ENCODE results near the gene ALPI. TPM values are rescaled to one million over a fixed set of nuclear protein-coding genes. Genes with fewer than 3 reads are reported as not detected.

Gene ALPI
- total RNA-seq, 5 donors from 2014 or later (not counting 1 experiment from before 2014, with no cell fraction given) = not detected

DNA sequence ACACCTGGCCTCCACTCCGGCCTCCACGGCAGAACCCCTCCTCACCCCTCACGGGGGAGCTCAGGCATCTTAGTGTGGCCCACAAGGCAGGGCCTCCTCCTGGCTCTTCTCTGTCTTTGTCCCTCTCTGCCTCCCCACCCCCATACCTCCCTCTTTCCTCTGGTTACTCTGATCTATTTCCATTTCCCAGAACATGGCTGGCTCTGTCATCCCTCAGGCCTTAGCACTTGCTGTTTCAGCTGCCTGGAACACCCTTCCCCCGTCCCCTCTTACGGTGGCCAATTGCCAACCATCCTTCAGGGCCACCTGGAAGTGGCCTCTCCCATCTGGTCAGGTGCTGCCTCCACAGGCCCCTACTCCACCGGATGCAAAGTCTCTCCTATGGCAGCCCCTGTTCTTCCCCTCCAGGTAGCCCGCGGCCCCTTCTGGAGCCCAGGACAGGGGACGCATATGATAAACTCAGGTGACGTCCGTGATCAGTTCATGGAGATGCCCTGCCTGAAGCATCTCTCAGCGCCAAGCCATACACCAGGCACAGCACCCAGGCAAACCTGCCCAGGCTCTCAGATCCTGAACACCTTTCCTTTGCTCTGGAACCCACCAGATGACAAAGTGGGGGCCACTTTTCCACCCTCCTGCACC, 35.3 kb downstream of the ALPI start:
- DNase-seq (no peak), ATAC-seq (replicated peaks in 1 of 4) (no peak)
- 95% methylated on average over 12 of the region's 12 CpGs for WGBS (ENCODE audit: insufficient coverage)
- H3K9me3 ChIP-seq = no peaks in the 10 kb centered on the region
- H3K4me3 ChIP-seq (ENCODE audit: control insufficient read depth in 1 of 2, extremely low read depth in 1 of 2, low read length in 1 of 2) = no peak overlapping the region
- ChIA-PET CTCF (no interaction called here), POLR2A (no interaction called here)
- peaks cover 22 to 36% of the 10 kb centered on the region in 2 donors for H3K27me3 Mint-ChIP-seq
- peaks cover 0 to 10% of the 10 kb centered on the region in 2 experiments for H3K4me1 ChIP-seq (ENCODE audit: control insufficient read depth in 1 of 2, extremely low read depth in 1 of 2, insufficient read depth in 2 of 2, low read length in 2 of 2)
- no peak overlapping the region for H3K4me3 Mint-ChIP-seq
- no peaks in the 10 kb centered on the region for H3K36me3 ChIP-seq (ENCODE audit: control insufficient read depth in 2 of 2, extremely low read depth in 1 of 2, insufficient read depth in 1 of 2, low read length in 1 of 2)
- H3K4me1 Mint-ChIP-seq = peaks cover 0 to 11% (median 6%) of the 10 kb centered on the region in 3 donors
- H3K9me3 Mint-ChIP-seq = no peaks in the 10 kb centered on the region
- H3K27me3 ChIP-seq (replicated peaks in 1 of 2; ENCODE audit: control insufficient read depth in 2 of 2, extremely low read depth in 1 of 2, insufficient read depth in 2 of 2, low read length in 1 of 2) = peaks cover 0 to 59% of the 10 kb centered on the region in 2 experiments
- H3K27ac Mint-ChIP-seq = no peak overlapping the region
- H3K27ac ChIP-seq (ENCODE audit: low read length) = no peak overlapping the region
- no peaks in the 10 kb centered on the region for H3K36me3 Mint-ChIP-seq

DNA sequence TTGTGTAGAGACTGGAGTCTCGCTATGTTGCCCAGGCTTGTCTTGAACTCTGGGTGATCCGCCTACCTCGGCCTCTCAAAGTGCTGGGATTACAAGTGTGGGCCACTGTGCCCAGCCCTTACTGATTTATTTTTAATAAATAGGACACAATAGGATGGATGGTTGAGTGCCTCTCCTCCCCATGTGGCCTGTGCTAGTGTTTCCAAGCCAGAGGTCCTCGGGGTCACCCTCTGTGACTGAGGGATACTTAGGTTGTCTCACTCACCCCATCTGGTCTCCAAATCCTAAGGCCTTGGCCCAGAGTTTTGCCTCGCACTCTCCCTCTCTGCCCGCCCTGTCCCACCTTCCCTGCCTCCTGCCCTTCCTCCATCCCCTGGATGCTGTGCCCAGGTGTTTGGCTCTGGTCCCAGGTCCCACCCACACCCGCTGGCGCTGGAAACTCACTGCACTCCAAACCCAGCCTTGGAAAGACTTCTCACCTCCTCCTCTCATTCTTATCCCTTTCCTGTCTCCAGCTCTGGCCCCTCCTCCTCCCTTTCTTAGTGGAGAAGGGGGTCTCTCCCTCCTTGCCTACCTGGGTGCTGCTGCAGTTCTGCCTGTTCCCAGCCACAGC, 36.4 kb downstream of the ALPI start:
- ATAC-seq (replicated peaks in 1 of 4) (no peak), DNase-seq (no peak)
- 100% methylated on average over 1 of the region's 8 CpGs for WGBS (ENCODE audit: insufficient coverage)
- H3K4me3 Mint-ChIP-seq = no peak overlapping the region
- Histone ChIP-seq H3K36me3 (ENCODE audit: control insufficient read depth in 2 of 2, extremely low read depth in 1 of 2, insufficient read depth in 1 of 2, low read length in 1 of 2) (no peaks in the 10 kb centered on the region), H3K9me3 (no peaks in the 10 kb centered on the region), H3K27ac (ENCODE audit: low read length) (no peak overlapping the region), H3K4me3 (ENCODE audit: control insufficient read depth in 1 of 2, extremely low read depth in 1 of 2, low read length in 1 of 2) (no peak overlapping the region), H3K4me1 (ENCODE audit: control insufficient read depth in 1 of 2, extremely low read depth in 1 of 2, insufficient read depth in 2 of 2, low read length in 2 of 2) (peaks cover 0 to 3% of the 10 kb centered on the region in 2 experiments), H3K27me3 (replicated peaks in 1 of 2; ENCODE audit: control insufficient read depth in 2 of 2, extremely low read depth in 1 of 2, insufficient read depth in 2 of 2, low read length in 1 of 2) (peaks cover 0 to 59% of the 10 kb centered on the region in 2 experiments)
- peaks cover 22 to 33% of the 10 kb centered on the region in 2 donors for H3K27me3 Mint-ChIP-seq
- ChIA-PET CTCF (no interaction called here), POLR2A (no interaction called here)
- no peaks in the 10 kb centered on the region for H3K36me3 Mint-ChIP-seq
- no peak overlapping the region for H3K27ac Mint-ChIP-seq
- no peaks in the 10 kb centered on the region for H3K9me3 Mint-ChIP-seq
- H3K4me1 Mint-ChIP-seq = peaks cover 0 to 8% (median 2%) of the 10 kb centered on the region in 3 donors

DNA sequence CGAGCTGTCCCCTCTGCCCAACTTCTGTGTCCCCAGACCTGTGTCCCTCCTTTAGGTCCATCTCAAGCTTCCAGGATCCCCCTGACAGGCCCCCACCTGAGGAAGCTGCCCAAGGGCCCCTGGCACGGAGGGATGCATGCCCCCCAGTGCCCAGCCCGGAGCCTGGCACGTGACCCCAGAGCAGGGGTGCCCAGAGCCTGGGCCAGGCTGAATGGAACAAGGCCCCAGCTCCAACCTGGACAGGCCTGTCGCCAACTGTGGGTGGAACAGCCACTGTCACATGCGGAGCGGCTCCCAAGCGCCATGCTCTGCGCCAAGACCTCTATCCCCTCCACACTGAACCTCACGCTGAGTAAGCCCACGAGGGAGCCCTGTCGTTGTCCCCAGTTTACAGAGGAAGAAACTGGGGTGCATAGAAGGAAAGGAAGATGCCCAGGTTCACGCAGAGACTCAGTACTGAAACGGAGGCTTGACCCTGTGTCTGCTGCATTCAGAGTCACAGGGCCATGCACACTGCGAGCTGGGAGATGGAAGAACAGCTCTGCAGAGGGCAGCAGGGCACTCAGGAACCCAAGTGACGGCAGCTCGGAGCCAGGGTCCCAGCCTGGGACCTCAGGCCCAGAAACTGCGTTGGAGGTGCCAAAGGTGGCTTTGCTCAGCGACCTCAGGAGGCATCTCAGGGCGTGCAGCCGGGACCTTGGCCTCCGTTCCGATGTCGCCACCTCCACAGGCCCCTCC, 37.2 kb downstream of the ALPI start:
- Histone ChIP-seq H3K27me3 (replicated peaks in 1 of 2; ENCODE audit: control insufficient read depth in 2 of 2, extremely low read depth in 1 of 2, insufficient read depth in 2 of 2, low read length in 1 of 2) (peaks cover 0 to 61% of the 10 kb centered on the region in 2 experiments), H3K4me1 (ENCODE audit: control insufficient read depth in 1 of 2, extremely low read depth in 1 of 2, insufficient read depth in 2 of 2, low read length in 2 of 2) (peaks cover 0 to under 1% of the 10 kb centered on the region in 2 experiments), H3K36me3 (ENCODE audit: control insufficient read depth in 2 of 2, extremely low read depth in 1 of 2, insufficient read depth in 1 of 2, low read length in 1 of 2) (no peaks in the 10 kb centered on the region), H3K4me3 (ENCODE audit: control insufficient read depth in 1 of 2, extremely low read depth in 1 of 2, low read length in 1 of 2) (no peak overlapping the region), H3K27ac (ENCODE audit: low read length) (no peak overlapping the region), H3K9me3 (no peaks in the 10 kb centered on the region)
- DNase-seq (no peak), ATAC-seq (replicated peaks in 1 of 4) (no peak)
- ChIA-PET POLR2A (no interaction called here), CTCF (no interaction called here)
- no peak overlapping the region for H3K4me3 Mint-ChIP-seq
- H3K27me3 Mint-ChIP-seq = peaks cover 22 to 30% of the 10 kb centered on the region in 2 donors
- H3K4me1 Mint-ChIP-seq = peaks cover 0 to 8% (median 2%) of the 10 kb centered on the region in 3 donors
- 76% methylated on average over 19 of the region's 24 CpGs for WGBS (ENCODE audit: insufficient coverage)
- H3K27ac Mint-ChIP-seq = no peak overlapping the region
- no peaks in the 10 kb centered on the region for H3K9me3 Mint-ChIP-seq
- H3K36me3 Mint-ChIP-seq = no peaks in the 10 kb centered on the region

DNA sequence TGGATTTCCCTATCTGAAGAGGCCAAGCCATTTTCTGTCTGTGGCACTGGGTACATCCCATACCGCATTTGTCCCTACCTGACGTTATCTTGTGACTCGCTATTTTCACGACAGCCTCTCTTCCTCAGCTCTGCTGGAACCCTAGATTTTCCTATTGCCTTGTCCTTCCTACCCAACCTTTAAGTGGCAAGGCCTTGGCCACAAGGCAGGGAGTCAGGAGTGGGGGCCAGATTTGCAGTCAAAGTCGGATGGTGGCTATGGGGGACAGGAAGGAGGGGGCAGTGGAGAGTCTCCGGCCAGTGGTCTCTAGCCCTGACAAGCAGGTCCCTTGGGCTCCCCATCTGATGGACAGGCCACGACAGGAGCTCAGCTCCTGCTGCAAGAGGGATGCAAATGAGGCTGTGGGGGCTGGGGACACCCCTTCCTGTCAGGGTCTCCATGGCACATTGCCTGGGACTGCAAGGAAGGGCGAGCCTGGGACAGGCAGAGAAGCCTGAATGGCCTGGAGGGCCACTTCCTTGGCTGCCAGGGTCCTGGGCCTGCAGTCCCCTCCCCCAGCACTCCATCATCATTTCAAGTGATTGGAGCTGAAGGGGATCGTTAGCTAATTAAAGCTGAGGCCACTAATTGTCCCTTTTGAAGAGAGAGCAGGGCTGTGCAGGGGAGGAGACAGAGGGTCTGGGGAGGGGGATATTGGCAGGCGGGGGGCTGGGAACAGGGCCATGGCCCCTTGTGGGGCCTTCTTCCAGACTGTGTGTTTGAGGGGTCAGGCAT, 37.9 kb downstream of the ALPI start:
- Histone ChIP-seq H3K27ac (ENCODE audit: low read length) (no peak overlapping the region), H3K4me1 (ENCODE audit: control insufficient read depth in 1 of 2, extremely low read depth in 1 of 2, insufficient read depth in 2 of 2, low read length in 2 of 2) (no peaks in the 10 kb centered on the region), H3K36me3 (ENCODE audit: control insufficient read depth in 2 of 2, extremely low read depth in 1 of 2, insufficient read depth in 1 of 2, low read length in 1 of 2) (no peaks in the 10 kb centered on the region), H3K4me3 (ENCODE audit: control insufficient read depth in 1 of 2, extremely low read depth in 1 of 2, low read length in 1 of 2) (no peak overlapping the region), H3K27me3 (replicated peaks in 1 of 2; ENCODE audit: control insufficient read depth in 2 of 2, extremely low read depth in 1 of 2, insufficient read depth in 2 of 2, low read length in 1 of 2) (peaks cover 0 to 55% of the 10 kb centered on the region in 2 experiments), H3K9me3 (no peaks in the 10 kb centered on the region)
- no peak for ATAC-seq (replicated peaks in 1 of 4)
- Mint-ChIP-seq H3K4me1 (peaks cover 0 to 3% (median 0%) of the 10 kb centered on the region in 3 donors), H3K9me3 (no peaks in the 10 kb centered on the region), H3K4me3 (no peak overlapping the region), H3K27ac (no peak overlapping the region), H3K27me3 (peaks cover 18 to 28% of the 10 kb centered on the region in 2 donors), H3K36me3 (no peaks in the 10 kb centered on the region)
- no peak for DNase-seq
- CTCF ChIA-PET = no interaction called here
- POLR2A ChIA-PET = no interaction called here
- 74% methylated on average over 6 of the region's 10 CpGs for WGBS (ENCODE audit: insufficient coverage)

DNA sequence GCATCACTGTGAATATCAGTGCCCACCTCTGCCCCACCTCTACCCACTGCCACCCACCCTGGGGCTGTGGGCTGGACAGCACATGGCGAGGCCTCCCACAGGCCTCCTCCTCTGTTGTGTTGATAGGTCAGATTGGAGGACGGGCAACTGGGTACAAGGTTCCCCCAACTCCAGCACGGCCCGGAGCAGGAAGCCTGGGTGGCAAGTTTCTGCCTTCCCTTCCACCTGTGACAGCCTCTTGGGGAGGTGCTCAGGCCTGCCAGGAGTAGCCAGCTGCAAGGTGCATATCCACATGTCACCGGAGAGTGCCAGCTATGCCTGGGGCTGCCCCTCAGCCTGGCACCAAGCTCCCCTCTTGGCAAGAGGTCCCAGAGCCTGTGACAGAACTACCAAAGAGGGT, 38.6 kb downstream of the ALPI start:
- peaks cover 0 to 1% (median 0%) of the 10 kb centered on the region in 3 donors for H3K4me1 Mint-ChIP-seq
- no peak overlapping the region for H3K27ac ChIP-seq (ENCODE audit: low read length)
- no peak overlapping the region for H3K27ac Mint-ChIP-seq
- no peak overlapping the region for H3K4me3 ChIP-seq (ENCODE audit: control insufficient read depth in 1 of 2, extremely low read depth in 1 of 2, low read length in 1 of 2)
- ATAC-seq (replicated peaks in 1 of 4) (no peak), DNase-seq (no peak)
- H3K4me1 ChIP-seq (ENCODE audit: control insufficient read depth in 1 of 2, extremely low read depth in 1 of 2, insufficient read depth in 2 of 2, low read length in 2 of 2) = no peaks in the 10 kb centered on the region
- ChIA-PET CTCF (no interaction called here), POLR2A (interaction anchor here in 1 of 2 donors (0.6 kb wide), 1 partner anchor 371 kb away, joined by 4 read pairs; no protein-coding TSS in a partner anchor)
- H3K9me3 ChIP-seq = no peaks in the 10 kb centered on the region
- H3K27me3 Mint-ChIP-seq = peaks cover 14 to 24% of the 10 kb centered on the region in 2 donors
- no peaks in the 10 kb centered on the region for H3K36me3 ChIP-seq (ENCODE audit: control insufficient read depth in 2 of 2, extremely low read depth in 1 of 2, insufficient read depth in 1 of 2, low read length in 1 of 2)
- H3K27me3 ChIP-seq (replicated peaks in 1 of 2; ENCODE audit: control insufficient read depth in 2 of 2, extremely low read depth in 1 of 2, insufficient read depth in 2 of 2, low read length in 1 of 2) = peaks cover 0 to 57% of the 10 kb centered on the region in 2 experiments
- 94% methylated on average over 3 of the region's 5 CpGs for WGBS (ENCODE audit: insufficient coverage)
- no peaks in the 10 kb centered on the region for H3K36me3 Mint-ChIP-seq
- H3K4me3 Mint-ChIP-seq = no peak overlapping the region
- H3K9me3 Mint-ChIP-seq = no peaks in the 10 kb centered on the region

DNA sequence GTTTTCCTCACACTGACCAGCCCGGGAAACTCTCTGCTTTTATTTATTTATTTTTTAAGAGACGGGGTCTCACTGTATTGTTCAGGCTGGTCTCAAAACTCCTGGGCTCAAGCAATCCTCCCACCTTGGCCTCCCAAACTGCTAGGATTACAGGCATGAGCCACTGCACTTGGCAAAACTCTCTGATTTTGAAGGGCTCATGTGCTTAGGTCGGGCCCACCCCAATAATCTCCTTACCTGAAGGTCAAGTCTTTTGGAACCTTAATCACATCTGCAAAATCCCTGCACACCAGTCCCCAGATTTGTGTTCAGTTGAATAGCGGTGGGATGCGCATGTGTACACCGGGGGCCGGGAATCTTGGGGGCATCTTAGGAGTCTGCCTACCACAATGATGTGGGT, 39.3 kb downstream of the ALPI start:
- 79% methylated on average over 7 of the region's 7 CpGs for WGBS (ENCODE audit: insufficient coverage)
- Mint-ChIP-seq H3K4me3 (no peak overlapping the region), H3K4me1 (no peaks in the 10 kb centered on the region), H3K9me3 (no peaks in the 10 kb centered on the region), H3K27ac (no peak overlapping the region), H3K36me3 (no peaks in the 10 kb centered on the region), H3K27me3 (peaks cover 13 to 23% of the 10 kb centered on the region in 2 donors)
- POLR2A ChIA-PET = interaction anchor here in 1 of 2 donors (0.6 kb wide), 1 partner anchor 372 kb away, joined by 4 read pairs; no protein-coding TSS in a partner anchor
- Histone ChIP-seq H3K27ac (ENCODE audit: low read length) (no peak overlapping the region), H3K27me3 (replicated peaks in 1 of 2; ENCODE audit: control insufficient read depth in 2 of 2, extremely low read depth in 1 of 2, insufficient read depth in 2 of 2, low read length in 1 of 2) (peaks cover 0 to 56% of the 10 kb centered on the region in 2 experiments), H3K36me3 (ENCODE audit: control insufficient read depth in 2 of 2, extremely low read depth in 1 of 2, insufficient read depth in 1 of 2, low read length in 1 of 2) (no peaks in the 10 kb centered on the region), H3K9me3 (no peaks in the 10 kb centered on the region), H3K4me3 (ENCODE audit: control insufficient read depth in 1 of 2, extremely low read depth in 1 of 2, low read length in 1 of 2) (no peak overlapping the region), H3K4me1 (ENCODE audit: control insufficient read depth in 1 of 2, extremely low read depth in 1 of 2, insufficient read depth in 2 of 2, low read length in 2 of 2) (no peaks in the 10 kb centered on the region)
- DNase-seq = no peak
- CTCF ChIA-PET = no interaction called here
- no peak for ATAC-seq (replicated peaks in 1 of 4)
